Activated gamma-delta T cell (primary cell): Measurements from ENCODE around the gene C2orf92.

ENCODE experiments used
- DNase-seq: peaks from one replicate; lab custom pipeline; 2025; lab: John Stamatoyannopoulos, UW

C2orf92 gene

GRCh38 chr2:97730245-97730644 lies 60.7 kb downstream of the C2orf92 start:
- no peak for DNase-seq

GRCh38 chr2:97731274-97732020 lies 61.9 kb downstream of the C2orf92 start:
- DNase-seq, result no peak

GRCh38 chr2:97732436-97733340 lies 63.2 kb downstream of the C2orf92 start:
- DNase-seq, result no peak

- DNase-seq, result no peak
Measured at GRCh38 chr2:97733341-97734035, 64.0 kb downstream of the C2orf92 start.

- DNase-seq, result no peak
Measured at GRCh38 chr2:97734061-97735051, 64.8 kb downstream of the C2orf92 start.

- DNase-seq, result no peak
Measured at GRCh38 chr2:97735161-97735561, 65.6 kb downstream of the C2orf92 start.

GRCh38 chr2:97736185-97736584 lies 66.7 kb downstream of the C2orf92 start:
- no peak for DNase-seq

GRCh38 chr2:97736608-97737330 lies 67.3 kb downstream of the C2orf92 start:
- DNase-seq, result no peak

- no peak for DNase-seq
Measured at GRCh38 chr2:97737421-97738178, 68.1 kb downstream of the C2orf92 start.

- no peak for DNase-seq
Measured at GRCh38 chr2:97738179-97739019, 68.9 kb downstream of the C2orf92 start.

- no peak for DNase-seq
Measured at GRCh38 chr2:97739020-97739892, 69.7 kb downstream of the C2orf92 start.

GRCh38 chr2:97739893-97740245 lies 70.4 kb downstream of the C2orf92 start:
- DNase-seq, result no peak

GRCh38 chr2:97740590-97741182 lies 71.2 kb downstream of the C2orf92 start:
- DNase-seq, result no peak

GRCh38 chr2:97741251-97741650 lies 71.7 kb downstream of the C2orf92 start:
- DNase-seq, result no peak

GRCh38 chr2:97741686-97742085 lies 72.2 kb downstream of the C2orf92 start:
- DNase-seq, result no peak

- no peak for DNase-seq
Measured at GRCh38 chr2:97742381-97742847, 72.9 kb downstream of the C2orf92 start.

- DNase-seq, result no peak
Measured at GRCh38 chr2:97743913-97744312, 74.4 kb downstream of the C2orf92 start.
